GM12878 (cell line): ENCODE measurements around the gene OR6B1.

ENCODE experiments used
- BMI1 ChIP-seq: fragments of 450-650 bp; IDR thresholded peaks from 2 replicates; pipeline ENCODE4 v1.6.1; 2016; ENCODE audit warnings: mild to moderate bottlenecking, moderate library complexity, borderline replicate concordance
- CBX3 ChIP-seq: fragments of 200-600 bp; sonication (generic); IDR thresholded peaks from 2 replicates; pipeline ENCODE4 v1.6.1; 2016; ENCODE audit warnings: low read depth, borderline replicate concordance
- CHD1 ChIP-seq: IDR thresholded peaks from 2 replicates; pipeline ENCODE4 v1.6.1; 2012; ENCODE audit warnings: low read depth, low read length, improper control_type of control experiment
- CHD2 ChIP-seq: IDR thresholded peaks from 2 replicates; pipeline ENCODE4 v1.6.1; 2011; ENCODE audit warnings: low read depth, low read length, improper control_type of control experiment, borderline replicate concordance
- EP300 ChIP-seq, 2 experiments: fragments of 150-350 bp in 1 of 2; IDR thresholded peaks; 2 replicates each; pipeline ENCODE4 v1.6.1; 2011 to 2012; ENCODE audit warnings: low read depth in 2 of 2, low read length in 2 of 2, borderline replicate concordance in 1 of 2, improper control_type of control experiment in 1 of 2, inconsistent platforms in 1 of 2; ENCODE audit not compliant: control insufficient read depth in 1 of 2
- HDAC2 ChIP-seq: fragments of 200-600 bp; sonication (generic); IDR thresholded peaks from 2 replicates; pipeline ENCODE4 v1.6.1; 2017
- MTA2 ChIP-seq: fragments of 450-650 bp; IDR thresholded peaks from 2 replicates; pipeline ENCODE4 v1.6.1; 2016; ENCODE audit warnings: low read depth, mild to moderate bottlenecking, moderate library complexity
- NR2C2 ChIP-seq: IDR thresholded peaks from 2 replicates; pipeline ENCODE4 v1.6.1; 2011; ENCODE audit warnings: borderline replicate concordance, low read depth; ENCODE audit not compliant: control insufficient read depth, insufficient read length
- PKNOX1 ChIP-seq: fragments of 450-650 bp; IDR thresholded peaks from 2 replicates; pipeline ENCODE4 v1.6.1; 2016; ENCODE audit warnings: mild to moderate bottlenecking
- RAD21 ChIP-seq: IDR thresholded peaks from 2 replicates; pipeline ENCODE4 v1.6.1; 2011; ENCODE audit warnings: mild to moderate bottlenecking, low read depth, low read length, moderate library complexity; ENCODE audit not compliant: insufficient read depth
- RB1 ChIP-seq: fragments of 450-650 bp; formaldehyde crosslinking; IDR thresholded peaks from 2 replicates; pipeline ENCODE4 v1.6.1; 2017; ENCODE audit warnings: mild to moderate bottlenecking, borderline replicate concordance
- SREBF2 ChIP-seq: IDR thresholded peaks from 2 replicates; pipeline ENCODE4 v1.6.1; 2012; ENCODE audit warnings: mild to moderate bottlenecking, low read length
- STAT1 ChIP-seq: fragments of 450-650 bp; conservative IDR thresholded peaks from 2 replicates; pipeline ENCODE4 v1.6.1; 2014; ENCODE audit warnings: antibody characterized with exemption, mild to moderate bottlenecking
- TF ChIP-seq, protein P1 (sequence below), 3 experiments: IDR thresholded peaks in 2 of 3; conservative IDR thresholded peaks in 1 of 3; 2 replicates each; pipeline ENCODE4 v1.5.1; 2011; ENCODE audit warnings: low read depth in 3 of 3, low read length in 3 of 3, mild to moderate bottlenecking in 3 of 3, control low read depth in 2 of 3, moderate library complexity in 2 of 3, inconsistent platforms in 1 of 3, mixed read lengths in 1 of 3; ENCODE audit not compliant: control insufficient read depth in 2 of 3, insufficient read depth in 1 of 3; ENCODE audit errors: extremely low read depth in 1 of 3

GRCh38 chr7:144000020-144000419 is at the start of gene OR6B1:
- no peak for TF ChIP-seq STAT1
- TF ChIP-seq EP300 (IDR thresholded peaks at IDR 0.05; ENCODE audit: borderline replicate concordance in 1 of 2, control insufficient read depth in 1 of 2, low read depth in 2 of 2, low read length in 2 of 2): no peak
- TF ChIP-seq CHD1: no peak
- TF ChIP-seq BMI1: no peak
- no peak for TF ChIP-seq CBX3
- TF ChIP-seq NR2C2: no peak
- TF ChIP-seq, protein P1, sequence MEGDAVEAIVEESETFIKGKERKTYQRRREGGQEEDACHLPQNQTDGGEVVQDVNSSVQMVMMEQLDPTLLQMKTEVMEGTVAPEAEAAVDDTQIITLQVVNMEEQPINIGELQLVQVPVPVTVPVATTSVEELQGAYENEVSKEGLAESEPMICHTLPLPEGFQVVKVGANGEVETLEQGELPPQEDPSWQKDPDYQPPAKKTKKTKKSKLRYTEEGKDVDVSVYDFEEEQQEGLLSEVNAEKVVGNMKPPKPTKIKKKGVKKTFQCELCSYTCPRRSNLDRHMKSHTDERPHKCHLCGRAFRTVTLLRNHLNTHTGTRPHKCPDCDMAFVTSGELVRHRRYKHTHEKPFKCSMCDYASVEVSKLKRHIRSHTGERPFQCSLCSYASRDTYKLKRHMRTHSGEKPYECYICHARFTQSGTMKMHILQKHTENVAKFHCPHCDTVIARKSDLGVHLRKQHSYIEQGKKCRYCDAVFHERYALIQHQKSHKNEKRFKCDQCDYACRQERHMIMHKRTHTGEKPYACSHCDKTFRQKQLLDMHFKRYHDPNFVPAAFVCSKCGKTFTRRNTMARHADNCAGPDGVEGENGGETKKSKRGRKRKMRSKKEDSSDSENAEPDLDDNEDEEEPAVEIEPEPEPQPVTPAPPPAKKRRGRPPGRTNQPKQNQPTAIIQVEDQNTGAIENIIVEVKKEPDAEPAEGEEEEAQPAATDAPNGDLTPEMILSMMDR (IDR thresholded peaks at IDR 0.05 in 2 of 3, conservative IDR thresholded peaks at IDR 0.05 in 1 of 3; ENCODE audit: control insufficient read depth in 2 of 3, extremely low read depth in 1 of 3, insufficient read depth in 1 of 3, low read depth in 3 of 3, low read length in 3 of 3): no peak
- no peak for TF ChIP-seq MTA2
- TF ChIP-seq PKNOX1: no peak
- no peak for TF ChIP-seq HDAC2
- no peak for TF ChIP-seq RB1
- TF ChIP-seq RAD21: no peak
- no peak for TF ChIP-seq SREBF2
- TF ChIP-seq CHD2: no peak
